HK-2 (cell line): ENCODE data around the gene CNGA2.
A peak's percentile ranks its signal among the peaks of the same experiment; 100 is the strongest.

Experiments
- DNase-seq: peaks from one replicate; pipeline ENCODE4 v3.0.0-alpha.2; 2018; ENCODE audit not compliant: unreplicated experiment

The CNGA2 gene

GRCh38 chrX:151711787-151712186, 22.8 kb upstream of the CNGA2 start:
- no peak for DNase-seq

GRCh38 chrX:151712253-151712652, 22.3 kb upstream of the CNGA2 start:
- DNase-seq: no peak

DNA sequence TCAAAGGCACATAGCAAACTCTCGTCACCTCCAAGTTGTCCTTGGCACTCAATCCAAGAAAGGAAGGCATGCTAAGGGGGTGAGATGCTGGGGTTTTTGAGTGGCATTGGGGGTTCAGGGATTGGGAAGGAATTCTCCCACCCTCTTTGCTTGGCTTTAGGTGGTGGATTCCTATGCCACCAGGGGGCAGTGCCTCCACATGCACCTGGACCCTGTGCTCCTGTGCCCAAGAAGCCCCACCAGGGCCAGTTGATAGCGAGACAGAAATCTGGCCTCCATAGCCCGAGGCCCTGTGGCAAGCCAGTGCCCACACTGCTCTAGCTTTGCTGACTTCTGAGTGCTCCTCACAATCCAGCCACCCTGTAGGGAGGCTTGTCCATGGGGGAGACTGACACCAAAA, 20.7 kb upstream of the CNGA2 start:
- peak; percentile 13 for DNase-seq

DNA sequence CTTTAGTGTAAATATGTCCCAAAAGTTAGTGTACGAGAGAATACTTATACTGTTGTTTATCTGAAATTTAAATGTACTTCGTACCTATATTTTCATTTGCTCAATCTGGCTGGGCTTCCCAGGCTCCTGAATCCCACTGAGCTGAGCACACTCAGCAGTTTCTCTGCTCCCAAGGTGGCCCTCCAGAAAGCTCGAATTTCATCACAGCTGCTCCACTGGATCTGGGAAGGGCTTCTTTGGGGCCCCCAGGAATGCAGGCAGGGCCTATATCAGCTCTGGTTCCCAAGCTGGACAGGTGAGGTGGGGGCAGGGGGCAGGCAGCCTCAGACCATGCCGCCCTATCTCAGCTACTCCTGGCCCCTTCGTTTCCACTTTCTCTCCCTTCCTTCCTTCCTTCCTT, 20.2 kb upstream of the CNGA2 start:
- no peak for DNase-seq

- DNase-seq: no peak
Measured at GRCh38 chrX:151715752-151716151, 18.8 kb upstream of the CNGA2 start, which contains the start of gene FATE1. FATE1 (plus strand) TSS chrX:151716035; CDS start chrX:151716120, 85 bp downstream.

DNA sequence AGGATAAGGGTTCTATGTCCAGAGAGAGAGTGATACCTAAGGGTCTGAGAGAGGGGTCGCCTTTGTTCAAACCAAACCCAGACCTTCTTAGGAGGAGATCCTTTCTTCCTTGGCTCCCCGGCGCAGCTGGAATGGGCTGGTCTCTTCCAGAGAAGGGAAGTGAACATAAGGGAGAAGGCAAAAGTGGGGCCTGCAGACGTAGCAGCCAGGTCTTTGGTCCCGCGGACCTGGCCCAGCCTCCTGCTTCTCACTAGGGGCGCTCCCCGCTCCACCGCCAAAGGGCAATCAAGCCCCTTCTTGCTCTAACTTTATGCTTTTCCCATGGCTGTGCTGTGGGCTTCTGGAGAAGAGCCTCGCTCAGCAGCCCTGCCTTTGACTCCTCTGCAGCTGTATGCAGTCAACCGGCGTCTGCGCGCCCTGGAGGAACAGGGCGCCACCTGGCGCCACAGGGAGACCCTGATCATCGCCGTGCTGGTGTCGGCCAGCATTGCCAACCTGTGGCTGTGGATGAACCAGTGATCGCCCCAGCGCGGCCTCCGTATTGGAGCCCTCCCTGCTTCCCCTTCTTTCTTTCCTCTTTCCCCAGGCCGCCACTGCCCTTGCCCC, 12.2 kb upstream of the CNGA2 start:
- no peak for DNase-seq

DNA sequence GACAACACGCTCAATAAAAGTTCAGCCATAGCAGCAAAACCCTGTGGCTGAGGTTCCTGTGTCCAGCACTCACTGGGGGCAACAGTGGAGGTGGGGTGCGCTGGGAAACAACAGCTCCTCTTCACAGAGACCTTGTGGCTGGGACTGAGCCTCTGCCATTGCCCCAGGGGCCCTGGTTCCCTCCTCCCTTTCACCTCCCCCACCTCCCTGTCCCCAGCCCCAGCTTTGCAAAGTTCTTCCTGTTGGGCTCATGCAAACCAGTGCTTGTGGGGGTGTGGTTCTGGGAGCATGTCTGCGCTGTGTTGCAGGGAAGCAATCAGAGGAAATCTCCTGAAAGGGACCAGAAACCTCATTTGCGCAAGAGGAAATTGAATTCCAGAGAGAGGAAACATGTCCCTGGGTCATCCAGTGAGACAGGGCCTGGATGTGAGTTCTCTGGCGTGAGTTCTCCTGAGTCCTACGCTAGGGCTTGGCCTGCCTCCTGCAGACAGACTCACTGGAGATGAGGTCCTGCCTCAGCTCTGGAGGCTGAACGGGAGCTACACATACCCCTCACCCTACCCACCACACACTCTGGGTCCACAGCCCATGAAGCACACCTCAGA, 11.3 kb upstream of the CNGA2 start:
- no peak for DNase-seq

DNA sequence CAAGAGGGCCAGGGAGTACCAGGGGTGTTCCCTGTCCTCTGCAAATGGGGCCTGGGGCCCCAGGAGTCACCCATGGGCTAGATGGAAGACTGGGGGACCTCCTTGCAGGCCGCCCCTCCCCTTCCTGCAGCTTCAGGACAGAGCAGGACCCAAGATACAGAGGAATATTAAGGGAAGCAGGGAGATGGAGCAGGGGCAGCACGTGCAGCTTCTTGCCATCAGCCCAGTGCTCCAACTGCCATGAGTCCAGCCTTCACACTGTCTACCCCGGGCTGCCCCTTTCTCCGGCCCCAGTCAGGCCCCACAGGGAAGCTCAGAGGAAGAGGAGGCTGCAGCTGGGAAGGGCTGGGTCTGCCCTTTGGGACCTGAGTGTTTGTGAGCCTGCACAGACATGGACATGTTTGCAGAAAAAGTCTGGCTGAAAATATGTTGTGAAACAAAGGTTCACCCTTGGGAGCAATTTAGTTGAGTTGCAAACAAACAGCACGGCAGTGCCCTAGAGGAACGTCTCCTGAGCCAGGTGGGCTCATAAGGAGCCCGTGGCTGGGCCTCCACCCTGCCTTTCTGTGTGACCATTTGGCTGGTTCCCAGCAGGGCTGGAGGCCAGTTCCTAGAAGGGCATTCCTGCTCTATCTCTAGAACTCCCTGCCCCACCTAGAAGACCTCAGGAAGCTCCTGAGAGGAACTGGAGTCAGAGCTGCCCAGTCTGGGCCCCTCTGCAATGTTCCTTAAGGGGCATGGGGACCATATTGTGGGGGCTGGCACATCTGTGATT, 9.8 kb upstream of the CNGA2 start:
- DNase-seq: no peak

DNA sequence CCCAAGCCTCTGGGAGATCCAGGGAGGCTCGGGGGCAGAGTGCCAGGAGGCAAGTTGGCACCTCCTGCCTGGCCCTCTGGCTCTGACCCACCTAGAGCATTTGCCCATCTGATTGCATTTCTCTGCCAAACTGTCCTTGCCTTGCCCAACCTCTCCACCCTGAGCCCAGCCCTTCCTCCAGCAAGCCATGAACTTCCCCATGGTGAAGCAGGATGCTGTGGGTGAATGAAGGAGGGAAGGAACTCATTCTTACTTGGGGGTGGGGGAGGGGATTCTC, 9.3 kb upstream of the CNGA2 start:
- DNase-seq: no peak

- DNase-seq: no peak
Measured at GRCh38 chrX:151726751-151727150, 7.8 kb upstream of the CNGA2 start.

DNA sequence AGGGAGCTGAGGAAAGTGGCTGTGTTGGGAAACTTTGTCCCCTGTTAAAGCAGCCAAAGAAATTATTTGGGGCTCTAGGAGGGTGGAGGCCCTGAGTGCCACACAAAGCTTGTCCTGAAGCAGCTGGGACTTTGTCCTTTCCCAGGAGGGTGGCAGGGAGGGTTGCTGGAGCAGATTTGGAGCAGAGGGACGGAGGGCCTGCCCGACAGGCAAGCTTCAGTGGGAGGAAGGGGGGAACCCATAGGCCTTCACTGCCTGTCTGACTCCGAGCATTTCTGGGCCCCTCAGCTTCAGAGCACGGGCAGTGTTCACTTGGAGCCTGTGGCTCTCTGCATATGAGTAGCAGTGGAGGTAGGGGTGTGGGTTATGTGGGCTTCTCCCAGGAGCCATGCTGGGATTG, 7.2 kb upstream of the CNGA2 start:
- no peak for DNase-seq

DNA sequence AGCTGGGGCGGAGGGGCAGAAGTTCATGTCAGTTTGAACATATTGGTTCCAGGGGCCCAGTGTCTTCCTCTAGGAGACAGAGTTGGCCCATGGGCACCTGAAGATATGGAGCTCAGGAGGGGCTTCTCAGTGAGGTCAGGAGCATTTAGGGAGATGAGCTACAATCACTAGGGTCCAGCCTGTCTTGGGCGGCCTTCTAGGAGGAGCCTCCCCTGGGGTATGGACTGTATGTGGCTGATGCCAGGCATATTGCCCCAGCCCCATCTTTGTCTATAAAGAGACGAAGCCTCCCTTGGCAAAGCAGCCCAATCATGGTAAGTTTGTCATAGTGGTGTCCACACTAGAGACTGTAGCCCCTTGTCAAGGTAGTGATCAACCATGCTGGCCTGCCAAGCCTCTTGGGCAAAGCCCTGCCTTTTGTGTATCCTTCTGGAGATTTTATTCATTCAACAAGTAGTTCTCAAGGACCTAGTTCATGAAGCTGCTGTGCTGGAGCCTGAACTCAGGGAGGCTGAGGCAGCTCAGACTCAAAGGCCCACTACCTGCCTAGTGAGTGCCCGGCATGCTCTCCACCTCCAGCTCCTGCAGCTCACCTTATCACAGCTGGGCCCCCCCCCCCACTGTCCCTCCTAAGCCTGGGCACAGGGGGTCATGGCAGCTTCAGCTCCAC, 5.4 kb upstream of the CNGA2 start:
- no peak for DNase-seq

DNA sequence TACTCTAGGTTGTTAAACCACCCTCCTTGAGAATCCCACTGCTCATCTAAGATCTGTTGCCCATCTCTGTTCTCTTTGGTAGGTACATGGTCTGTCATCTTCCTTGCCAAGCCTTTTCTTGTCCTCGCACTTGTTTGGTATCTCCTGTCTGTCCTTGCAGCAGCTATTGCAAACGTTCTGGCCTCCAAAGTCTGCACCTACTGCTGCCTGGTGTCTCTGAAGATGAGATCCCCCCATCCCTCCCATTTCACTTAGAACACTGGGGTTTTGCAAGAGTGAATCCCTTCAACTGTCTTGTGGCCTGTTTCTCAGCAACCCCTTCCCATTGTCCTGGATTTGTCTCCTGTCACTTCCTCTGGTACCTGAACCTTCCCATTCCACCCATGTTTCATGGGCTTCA, 673 bp downstream of the CNGA2 start:
- no peak for DNase-seq

GRCh38 chrX:151736685-151737084, 2.1 kb downstream of the CNGA2 start:
- no peak for DNase-seq

- DNase-seq: no peak
Measured at GRCh38 chrX:151737494-151737893, 2.9 kb downstream of the CNGA2 start.

DNA sequence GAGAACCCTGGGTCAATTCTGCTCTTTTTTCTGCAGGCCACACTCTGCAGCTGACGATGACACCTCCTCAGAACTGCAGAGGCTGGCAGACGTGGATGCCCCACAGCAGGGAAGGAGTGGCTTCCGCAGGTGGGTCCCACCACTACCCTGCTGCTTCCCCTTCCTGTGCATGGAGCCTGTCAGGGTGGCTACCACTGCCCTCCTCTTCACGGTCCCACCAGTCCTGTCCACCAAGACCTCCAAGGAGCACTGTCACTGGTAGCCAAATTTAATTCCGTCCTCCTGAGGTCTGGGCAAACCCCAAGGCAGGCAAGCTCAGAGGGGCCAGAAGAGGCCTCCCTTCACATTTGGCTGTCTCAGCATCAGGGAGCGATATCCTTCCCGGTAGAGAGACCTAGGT, 4.2 kb downstream of the CNGA2 start:
- DNase-seq: no peak

GRCh38 chrX:151741606-151742005, 7.1 kb downstream of the CNGA2 start:
- no peak for DNase-seq

- no peak for DNase-seq
Measured at GRCh38 chrX:151742311-151742710, 7.8 kb downstream of the CNGA2 start.

DNA sequence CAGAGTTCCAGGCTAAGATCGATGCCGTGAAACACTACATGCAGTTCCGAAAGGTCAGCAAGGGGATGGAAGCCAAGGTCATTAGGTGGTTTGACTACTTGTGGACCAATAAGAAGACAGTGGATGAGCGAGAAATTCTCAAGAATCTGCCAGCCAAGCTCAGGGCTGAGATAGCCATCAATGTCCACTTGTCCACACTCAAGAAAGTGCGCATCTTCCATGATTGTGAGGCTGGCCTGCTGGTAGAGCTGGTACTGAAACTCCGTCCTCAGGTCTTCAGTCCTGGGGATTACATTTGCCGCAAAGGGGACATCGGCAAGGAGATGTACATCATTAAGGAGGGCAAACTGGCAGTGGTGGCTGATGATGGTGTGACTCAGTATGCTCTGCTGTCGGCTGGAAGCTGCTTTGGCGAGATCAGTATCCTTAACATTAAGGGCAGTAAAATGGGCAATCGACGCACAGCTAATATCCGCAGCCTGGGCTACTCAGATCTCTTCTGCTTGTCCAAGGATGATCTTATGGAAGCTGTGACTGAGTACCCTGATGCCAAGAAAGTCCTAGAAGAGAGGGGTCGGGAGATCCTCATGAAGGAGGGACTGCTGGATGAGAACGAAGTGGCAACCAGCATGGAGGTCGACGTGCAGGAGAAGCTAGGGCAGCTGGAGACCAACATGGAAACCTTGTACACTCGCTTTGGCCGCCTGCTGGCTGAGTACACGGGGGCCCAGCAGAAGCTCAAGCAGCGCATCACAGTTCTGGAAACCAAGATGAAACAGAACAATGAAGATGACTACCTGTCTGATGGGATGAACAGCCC, 9.3 kb downstream of the CNGA2 start:
- no peak for DNase-seq

DNA sequence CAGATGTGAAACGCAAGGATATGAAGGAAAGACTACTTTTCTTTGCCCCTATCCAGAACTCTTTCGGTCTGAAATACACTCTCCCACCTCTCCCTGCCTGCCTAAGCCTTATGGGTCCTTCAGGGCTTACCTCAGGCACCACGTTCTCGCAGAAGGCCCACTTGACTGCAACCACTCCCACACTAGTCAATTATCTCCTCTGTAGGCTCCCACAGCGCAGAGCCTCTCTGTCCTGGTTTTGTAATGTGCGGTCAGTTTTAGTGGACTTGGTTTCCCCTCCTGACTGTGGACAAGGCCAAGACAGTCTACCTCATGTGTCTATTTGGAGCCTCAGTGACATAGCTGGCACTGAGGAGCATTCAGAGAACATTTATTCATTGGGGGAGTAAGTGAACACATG, 11.1 kb downstream of the CNGA2 start:
- no peak for DNase-seq

DNA sequence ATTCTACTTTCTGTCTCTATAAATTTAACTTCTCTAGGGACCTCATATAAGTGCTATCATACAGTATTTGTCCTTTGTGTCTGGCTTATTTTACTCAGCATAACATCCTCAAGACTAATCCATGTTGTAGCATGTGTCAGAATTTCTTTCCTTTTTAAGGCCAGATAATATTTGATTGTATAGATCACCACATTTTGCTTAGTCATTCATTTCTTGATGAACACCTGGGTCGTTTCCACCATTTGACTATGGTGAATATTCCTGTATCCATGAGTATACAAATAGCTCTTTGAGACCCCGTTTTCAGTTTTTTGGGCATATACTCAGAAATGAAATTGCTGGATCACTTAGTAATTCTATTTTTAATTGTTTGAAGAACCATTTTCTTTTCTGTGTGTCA, 12.0 kb downstream of the CNGA2 start:
- no peak for DNase-seq

DNA sequence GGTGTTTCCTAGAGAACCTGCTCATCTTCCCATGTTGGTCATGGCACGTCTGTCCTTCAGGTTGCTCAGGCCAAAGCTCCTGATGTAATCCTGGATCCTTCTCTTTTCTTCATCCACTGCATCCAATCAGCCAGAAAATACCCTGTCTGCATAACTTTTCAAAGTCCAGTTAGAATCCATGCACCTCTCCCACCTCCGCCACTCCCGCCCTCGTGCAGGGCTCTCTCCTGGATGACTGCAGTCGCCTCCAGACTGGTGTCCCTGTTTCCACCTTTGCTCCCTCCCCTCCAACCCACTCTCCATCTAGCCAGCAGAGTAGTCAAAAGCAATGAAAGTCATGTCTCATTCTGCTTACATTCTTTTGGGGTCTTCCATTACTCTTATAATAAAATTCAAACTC, 16.0 kb downstream of the CNGA2 start:
- no peak for DNase-seq
